ENCODE data around the gene HS3ST2. TPM values are rescaled to one million over a fixed set of nuclear protein-coding genes. Genes with fewer than 3 reads are reported as not detected.

The HS3ST2 gene
- total RNA-seq, 2 donors from 2014 or later, result 7.3 to 17.8 TPM

DNA sequence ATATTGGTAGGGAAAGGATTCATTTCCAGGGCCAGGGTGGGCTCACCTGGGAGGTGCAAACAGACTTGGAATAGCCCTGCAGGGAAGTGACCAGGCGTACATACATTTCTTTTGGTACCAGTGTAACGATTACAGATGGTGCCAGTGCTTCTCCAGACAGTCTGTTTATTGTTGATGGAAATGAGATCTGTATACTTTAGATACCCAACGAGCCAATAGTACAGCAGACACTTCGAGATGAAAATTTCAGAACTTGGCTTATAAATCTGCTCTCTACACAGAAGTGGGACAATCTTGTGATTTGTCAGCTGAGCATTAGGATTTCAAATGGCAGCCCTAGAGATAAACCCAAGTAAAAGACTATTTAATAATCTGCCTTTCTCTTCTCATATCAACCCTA, 57.9 kb downstream of the HS3ST2 start:
- no peak overlapping the region for H3K27ac ChIP-seq
- H3K9me3 ChIP-seq, result no peaks in the 10 kb centered on the region
- no peak overlapping the region for H3K4me3 ChIP-seq
- H3K27me3 ChIP-seq (replicated peaks; ENCODE audit: insufficient read depth), result no peaks in the 10 kb centered on the region
- no peaks in the 10 kb centered on the region for H3K4me1 ChIP-seq (ENCODE audit: control insufficient read depth in 1 of 2, low read depth in 2 of 2)
- no peaks in the 10 kb centered on the region for H3K36me3 ChIP-seq
- TF ChIP-seq, protein P1, sequence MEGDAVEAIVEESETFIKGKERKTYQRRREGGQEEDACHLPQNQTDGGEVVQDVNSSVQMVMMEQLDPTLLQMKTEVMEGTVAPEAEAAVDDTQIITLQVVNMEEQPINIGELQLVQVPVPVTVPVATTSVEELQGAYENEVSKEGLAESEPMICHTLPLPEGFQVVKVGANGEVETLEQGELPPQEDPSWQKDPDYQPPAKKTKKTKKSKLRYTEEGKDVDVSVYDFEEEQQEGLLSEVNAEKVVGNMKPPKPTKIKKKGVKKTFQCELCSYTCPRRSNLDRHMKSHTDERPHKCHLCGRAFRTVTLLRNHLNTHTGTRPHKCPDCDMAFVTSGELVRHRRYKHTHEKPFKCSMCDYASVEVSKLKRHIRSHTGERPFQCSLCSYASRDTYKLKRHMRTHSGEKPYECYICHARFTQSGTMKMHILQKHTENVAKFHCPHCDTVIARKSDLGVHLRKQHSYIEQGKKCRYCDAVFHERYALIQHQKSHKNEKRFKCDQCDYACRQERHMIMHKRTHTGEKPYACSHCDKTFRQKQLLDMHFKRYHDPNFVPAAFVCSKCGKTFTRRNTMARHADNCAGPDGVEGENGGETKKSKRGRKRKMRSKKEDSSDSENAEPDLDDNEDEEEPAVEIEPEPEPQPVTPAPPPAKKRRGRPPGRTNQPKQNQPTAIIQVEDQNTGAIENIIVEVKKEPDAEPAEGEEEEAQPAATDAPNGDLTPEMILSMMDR (IDR thresholded peaks at IDR 0.05), result no peak
- DNase-seq (ENCODE audit: low spot score) (no peak), ATAC-seq (ENCODE audit: insufficient number of reproducible peaks, low FRiP score, low read depth) (no peak)

DNA sequence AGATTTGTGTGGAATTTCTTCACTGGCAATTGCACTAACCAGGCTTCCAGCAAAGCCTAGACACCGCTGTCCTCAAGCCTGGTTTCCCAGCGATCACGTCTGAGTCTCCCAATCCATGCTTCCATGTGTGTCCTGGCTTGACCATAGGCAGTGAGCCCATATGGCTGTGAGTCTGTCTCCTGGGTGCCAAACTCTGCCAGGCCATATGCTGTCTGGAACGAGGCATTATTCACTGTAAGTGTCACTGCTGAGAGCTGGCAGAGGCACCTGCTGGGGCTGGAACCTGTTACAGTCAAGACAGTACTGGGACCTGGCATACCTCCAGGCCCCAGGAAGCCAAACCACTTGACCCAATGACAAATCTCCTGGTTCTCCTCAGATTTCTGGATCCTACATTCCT, 60.4 kb downstream of the HS3ST2 start:
- no peaks in the 10 kb centered on the region for H3K4me1 ChIP-seq (ENCODE audit: control insufficient read depth in 1 of 2, low read depth in 2 of 2)
- H3K4me3 ChIP-seq, result no peak overlapping the region

GRCh38 chr16:22878955-22879354, 65.0 kb downstream of the HS3ST2 start:
- Histone ChIP-seq H3K4me3 (no peak overlapping the region), H3K27ac (no peak overlapping the region), H3K36me3 (no peaks in the 10 kb centered on the region), H3K9me3 (no peaks in the 10 kb centered on the region), H3K4me1 (ENCODE audit: control insufficient read depth in 1 of 2, low read depth in 2 of 2) (no peaks in the 10 kb centered on the region), H3K27me3 (replicated peaks; ENCODE audit: insufficient read depth) (no peaks in the 10 kb centered on the region)
- no peak for ATAC-seq (ENCODE audit: insufficient number of reproducible peaks, low FRiP score, low read depth)
- DNase-seq (ENCODE audit: low spot score), result no peak
- TF ChIP-seq, protein P1 (IDR thresholded peaks at IDR 0.05), result no peak

More for the DNA sequence above, 60.4 kb downstream of the HS3ST2 start:
- Histone ChIP-seq H3K27ac (no peak overlapping the region), H3K36me3 (no peaks in the 10 kb centered on the region), H3K27me3 (replicated peaks; ENCODE audit: insufficient read depth) (no peaks in the 10 kb centered on the region), H3K9me3 (no peaks in the 10 kb centered on the region)
- no peak for ATAC-seq (ENCODE audit: insufficient number of reproducible peaks, low FRiP score, low read depth)
- no peak for DNase-seq (ENCODE audit: low spot score)
- TF ChIP-seq, protein P1 (IDR thresholded peaks at IDR 0.05), result no peak

GRCh38 chr16:22879466-22879865, 65.5 kb downstream of the HS3ST2 start:
- Histone ChIP-seq H3K36me3 (no peaks in the 10 kb centered on the region), H3K27me3 (replicated peaks; ENCODE audit: insufficient read depth) (no peaks in the 10 kb centered on the region), H3K27ac (no peak overlapping the region), H3K4me1 (ENCODE audit: control insufficient read depth in 1 of 2, low read depth in 2 of 2) (no peaks in the 10 kb centered on the region), H3K4me3 (no peak overlapping the region), H3K9me3 (no peaks in the 10 kb centered on the region)
- DNase-seq (ENCODE audit: low spot score), result no peak
- TF ChIP-seq, protein P1 (IDR thresholded peaks at IDR 0.05), result no peak
- ATAC-seq (ENCODE audit: insufficient number of reproducible peaks, low FRiP score, low read depth), result no peak

DNA sequence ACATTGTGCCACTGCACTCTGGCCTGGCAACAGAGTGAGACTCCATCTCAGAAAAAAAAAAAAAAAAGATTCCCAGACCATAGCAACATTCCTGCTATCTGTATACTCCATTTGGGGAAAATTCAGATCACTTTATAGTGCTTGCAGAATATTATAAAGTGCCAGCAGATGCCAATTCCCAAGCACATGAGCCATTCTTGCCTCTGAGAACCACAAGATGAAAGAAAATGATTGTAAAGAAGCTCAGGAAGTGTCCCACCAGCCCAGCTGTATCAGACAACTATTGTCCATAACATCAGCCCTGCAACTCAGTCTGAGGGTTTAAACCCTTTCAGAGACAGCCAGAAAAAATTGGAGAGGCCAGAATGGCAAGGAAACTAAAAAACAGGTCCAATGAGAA, 69.0 kb downstream of the HS3ST2 start:
- no peaks in the 10 kb centered on the region for H3K9me3 ChIP-seq
- no peak overlapping the region for H3K4me3 ChIP-seq
- ATAC-seq (ENCODE audit: insufficient number of reproducible peaks, low FRiP score, low read depth) (no peak), DNase-seq (ENCODE audit: low spot score) (no peak)
- TF ChIP-seq, protein P1 (IDR thresholded peaks at IDR 0.05), result no peak
- H3K27ac ChIP-seq, result no peak overlapping the region
- no peaks in the 10 kb centered on the region for H3K36me3 ChIP-seq
- H3K27me3 ChIP-seq (replicated peaks; ENCODE audit: insufficient read depth), result no peaks in the 10 kb centered on the region
- no peaks in the 10 kb centered on the region for H3K4me1 ChIP-seq (ENCODE audit: control insufficient read depth in 1 of 2, low read depth in 2 of 2)

All from thoracic aorta (tissue), 2 donors.